GM12801 (cell line): ENCODE results near the gene MPHOSPH10.

ENCODE experiments used
- CTCF ChIP-seq: IDR thresholded peaks from one replicate; pipeline ENCODE4 v1.5.1; 2011; ENCODE audit warnings: control low read depth; ENCODE audit not compliant: insufficient read length; ENCODE audit errors: extremely low read depth

MPHOSPH10 gene

GRCh38 chr2:71150082-71150816, 19.8 kb downstream of the MPHOSPH10 start:
- TF ChIP-seq CTCF = no peak

- no peak for TF ChIP-seq CTCF
These were observed 21.2 kb downstream of the MPHOSPH10 start for GRCh38 chr2:71151620-71152019.

GRCh38 chr2:71153585-71154224, 23.3 kb downstream of the MPHOSPH10 start:
- no peak for TF ChIP-seq CTCF

GRCh38 chr2:71154279-71154678, 23.8 kb downstream of the MPHOSPH10 start:
- no peak for TF ChIP-seq CTCF

- no peak for TF ChIP-seq CTCF
These were observed 24.4 kb downstream of the MPHOSPH10 start for GRCh38 chr2:71154798-71155197.

- TF ChIP-seq CTCF = no peak
These were observed 25.4 kb downstream of the MPHOSPH10 start for GRCh38 chr2:71155846-71156245.

GRCh38 chr2:71156573-71156972, 26.1 kb downstream of the MPHOSPH10 start:
- TF ChIP-seq CTCF = no peak
